Peyer's patch (tissue), 4 donors: ENCODE results near the gene SLC35B1.

Source experiments
- CTCF ChIP-seq, 6 experiments: fragments of 450-650 bp in 4 of 6; fragments of 200-600 bp in 2 of 6; sonication (generic) in 1 of 6; IDR thresholded peaks; one replicate each; pipeline ENCODE4 v1.5.1; 2017 to 2019; ENCODE audit warnings: antibody characterized with exemption in 6 of 6, mild to moderate bottlenecking in 3 of 6, moderate library complexity in 1 of 6
- POLR2A ChIP-seq, 2 donors: fragments of 450-650 bp; IDR thresholded peaks; one replicate each; pipeline ENCODE4 v1.5.1; 2017; ENCODE audit warnings: antibody characterized with exemption in 2 of 2, mild to moderate bottlenecking in 2 of 2, moderate library complexity in 2 of 2

DNA sequence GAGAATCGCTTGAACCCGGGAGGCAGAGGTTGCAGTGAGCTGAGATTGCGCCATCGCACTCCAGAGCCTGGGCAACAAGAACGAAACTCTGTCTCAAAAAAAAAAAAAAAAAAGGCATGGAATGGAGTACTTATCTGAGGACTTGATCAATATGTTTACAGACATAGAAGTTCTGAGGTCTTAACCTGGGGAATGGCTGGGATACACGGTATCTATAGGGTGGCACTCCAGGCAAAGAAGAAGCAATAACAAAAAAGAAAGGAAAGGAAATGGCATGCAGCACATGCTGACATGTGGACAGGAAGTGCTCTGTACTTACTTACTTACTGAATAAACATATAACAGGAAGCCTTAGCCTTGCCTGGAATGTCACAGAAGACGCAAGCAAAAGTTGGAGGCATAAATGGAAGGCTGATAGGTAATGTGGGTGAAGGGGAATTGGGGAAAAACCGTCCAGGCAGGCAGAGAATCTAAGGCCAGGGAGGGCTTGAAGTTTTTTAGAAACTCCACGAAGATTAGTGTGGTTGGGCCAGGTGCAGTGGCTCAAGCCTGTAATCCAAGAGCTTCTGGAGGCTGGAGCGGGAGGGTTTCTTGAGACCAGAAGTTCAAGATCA, 19.8 kb downstream of the SLC35B1 start:
- TF ChIP-seq POLR2A (IDR thresholded peaks at IDR 0.05) = no peak
- no peak for TF ChIP-seq CTCF (IDR thresholded peaks at IDR 0.05)
